NCI-H2227 (cell line): ENCODE measurements around the gene HCN2.
"Not testable (repeated sequence)": the region's sequence is repeated elsewhere in the genome, so short reads cannot be mapped to it uniquely, and the experiment has no call there.

ENCODE experiments used
- DNase-seq: peaks from one replicate; lab custom pipeline; 2025; ENCODE audit not compliant: unreplicated experiment; lab: John Stamatoyannopoulos, UW

HCN2 gene

GRCh38 chr19:602391-603301 is 13.0 kb downstream of the HCN2 start:
- DNase-seq = no peak

- not testable (repeated sequence) for DNase-seq
These were observed 13.6 kb downstream of the HCN2 start for GRCh38 chr19:603302-603639.

DNA sequence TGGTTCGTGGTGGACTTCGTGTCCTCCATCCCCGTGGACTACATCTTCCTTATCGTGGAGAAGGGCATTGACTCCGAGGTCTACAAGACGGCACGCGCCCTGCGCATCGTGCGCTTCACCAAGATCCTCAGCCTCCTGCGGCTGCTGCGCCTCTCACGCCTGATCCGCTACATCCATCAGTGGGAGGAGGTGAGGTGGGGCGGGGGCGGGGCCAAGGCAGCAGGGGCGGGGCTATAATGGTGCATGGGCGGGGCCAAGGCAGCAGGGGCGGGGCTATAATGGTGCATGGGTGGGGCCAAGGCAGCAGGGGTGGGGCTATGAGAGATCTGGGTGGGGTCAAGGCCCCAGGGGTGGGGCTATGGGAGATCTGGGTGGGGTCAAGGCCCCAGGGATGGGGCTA is 14.1 kb downstream of the HCN2 start:
- DNase-seq = not testable (repeated sequence)

GRCh38 chr19:604355-604754 is 14.7 kb downstream of the HCN2 start:
- DNase-seq = no peak

DNA sequence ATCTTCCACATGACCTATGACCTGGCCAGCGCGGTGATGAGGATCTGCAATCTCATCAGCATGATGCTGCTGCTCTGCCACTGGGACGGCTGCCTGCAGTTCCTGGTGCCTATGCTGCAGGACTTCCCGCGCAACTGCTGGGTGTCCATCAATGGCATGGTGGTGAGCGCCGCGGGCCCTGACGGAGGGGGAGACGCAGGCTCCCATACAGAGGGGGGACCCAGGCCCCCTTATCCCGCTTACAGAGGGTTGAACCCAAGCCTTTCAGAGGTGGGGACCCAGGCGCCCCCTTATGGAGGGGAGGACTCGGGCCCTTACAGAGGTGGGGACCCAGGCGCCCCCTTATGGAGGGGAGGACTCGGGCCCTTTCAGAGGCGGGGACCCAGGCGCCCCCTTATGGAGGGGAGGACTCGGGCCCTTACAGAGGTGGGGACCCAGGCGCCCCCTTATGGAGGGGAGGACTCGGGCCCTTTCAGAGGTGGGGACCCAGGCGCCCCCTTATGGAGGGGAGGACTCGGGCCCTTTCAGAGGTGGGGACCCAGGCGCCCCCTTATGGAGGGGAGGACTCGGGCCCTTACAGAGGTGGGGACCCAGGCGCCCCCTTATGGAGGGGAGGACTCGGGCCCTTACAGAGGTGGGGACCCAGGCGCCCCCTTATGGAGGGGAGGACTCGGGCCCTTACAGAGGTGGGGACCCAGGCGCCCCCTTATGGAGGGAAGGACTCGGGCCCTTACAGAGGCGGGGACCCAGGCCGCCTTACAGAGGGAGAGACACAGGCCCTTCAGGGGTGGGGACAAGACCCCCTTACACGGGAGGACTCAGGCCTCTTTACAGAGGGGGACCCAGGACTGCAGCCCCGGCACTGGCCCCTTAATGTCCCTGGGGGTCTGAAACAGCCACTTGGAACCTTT is 15.6 kb downstream of the HCN2 start:
- not testable (repeated sequence) for DNase-seq

- DNase-seq = no peak
These were observed 17.8 kb downstream of the HCN2 start for GRCh38 chr19:607301-608154.

DNA sequence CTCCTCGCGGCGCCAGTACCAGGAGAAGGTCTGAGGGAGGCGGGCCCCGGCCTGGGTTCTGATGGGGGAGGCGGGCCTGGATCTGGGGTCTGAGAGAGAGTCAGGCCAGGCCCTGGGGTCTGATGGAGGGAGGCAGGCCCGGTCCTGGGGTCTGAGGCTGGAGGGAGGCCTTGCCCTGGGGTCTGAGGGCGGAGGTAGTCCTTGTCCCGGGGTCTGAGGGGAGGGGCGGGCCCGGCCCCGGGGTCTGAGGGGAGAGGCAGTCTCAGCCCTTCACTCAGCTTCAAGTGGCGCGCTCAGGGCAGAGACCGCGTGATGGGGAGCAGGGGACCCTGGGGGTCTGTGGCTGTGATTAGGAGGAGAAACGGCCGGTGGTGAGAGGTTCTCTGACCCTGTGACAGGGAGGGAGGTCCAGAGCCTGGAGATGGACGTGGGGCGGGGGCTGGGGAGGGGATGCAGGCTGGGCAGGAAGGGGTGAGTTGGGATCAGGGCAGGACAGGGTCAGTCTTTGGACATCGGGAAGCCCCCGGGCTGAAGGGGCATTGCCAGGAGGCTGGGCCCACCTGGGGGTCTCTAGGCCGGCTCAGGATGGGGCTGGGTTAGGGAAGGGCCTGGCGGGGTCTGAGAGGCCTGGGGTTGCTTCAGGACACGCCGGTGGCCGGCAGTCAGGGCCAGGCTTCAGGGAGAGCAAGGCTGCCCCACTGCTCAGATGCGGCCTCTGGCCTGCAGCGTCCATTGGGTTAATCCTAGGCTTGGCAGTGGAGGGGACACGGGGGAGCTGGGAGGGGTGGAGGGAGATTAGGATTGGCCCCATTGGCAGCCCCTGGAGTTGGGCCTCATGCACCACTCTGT is 18.7 kb downstream of the HCN2 start:
- DNase-seq = no peak

- no peak for DNase-seq
These were observed 19.3 kb downstream of the HCN2 start for GRCh38 chr19:609004-609346.

DNA sequence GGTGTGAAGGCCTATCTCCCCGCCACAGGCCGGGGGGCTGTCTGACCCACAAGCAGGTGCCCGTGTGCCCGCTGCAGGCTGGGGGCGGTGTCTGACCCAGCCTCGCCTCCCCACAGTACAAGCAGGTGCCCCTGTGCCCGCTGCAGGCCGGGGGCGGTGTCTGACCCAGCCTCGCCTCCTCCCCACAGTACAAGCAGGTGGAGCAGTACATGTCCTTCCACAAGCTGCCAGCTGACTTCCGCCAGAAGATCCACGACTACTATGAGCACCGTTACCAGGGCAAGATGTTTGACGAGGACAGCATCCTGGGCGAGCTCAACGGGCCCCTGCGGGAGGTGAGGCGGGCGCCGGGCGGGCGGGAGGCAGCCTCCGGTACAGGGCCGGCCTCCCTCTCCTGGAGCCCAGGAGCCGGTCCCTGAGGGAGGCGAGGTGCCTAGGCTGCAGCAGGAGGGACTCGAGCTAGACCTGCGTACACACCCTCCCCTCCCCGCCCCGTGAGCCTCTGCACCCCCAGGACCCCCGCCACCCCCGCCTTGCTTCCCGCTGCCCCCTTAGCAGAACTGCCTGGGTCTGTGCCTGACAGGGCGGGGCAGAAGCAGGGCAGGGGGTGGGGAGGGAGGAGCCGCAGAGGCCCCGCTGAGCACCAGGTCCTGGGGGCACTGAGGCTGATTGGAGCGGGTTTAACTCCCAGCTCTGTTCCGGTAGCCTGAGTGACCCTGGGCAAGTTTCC is 20.6 kb downstream of the HCN2 start:
- DNase-seq = no peak

DNA sequence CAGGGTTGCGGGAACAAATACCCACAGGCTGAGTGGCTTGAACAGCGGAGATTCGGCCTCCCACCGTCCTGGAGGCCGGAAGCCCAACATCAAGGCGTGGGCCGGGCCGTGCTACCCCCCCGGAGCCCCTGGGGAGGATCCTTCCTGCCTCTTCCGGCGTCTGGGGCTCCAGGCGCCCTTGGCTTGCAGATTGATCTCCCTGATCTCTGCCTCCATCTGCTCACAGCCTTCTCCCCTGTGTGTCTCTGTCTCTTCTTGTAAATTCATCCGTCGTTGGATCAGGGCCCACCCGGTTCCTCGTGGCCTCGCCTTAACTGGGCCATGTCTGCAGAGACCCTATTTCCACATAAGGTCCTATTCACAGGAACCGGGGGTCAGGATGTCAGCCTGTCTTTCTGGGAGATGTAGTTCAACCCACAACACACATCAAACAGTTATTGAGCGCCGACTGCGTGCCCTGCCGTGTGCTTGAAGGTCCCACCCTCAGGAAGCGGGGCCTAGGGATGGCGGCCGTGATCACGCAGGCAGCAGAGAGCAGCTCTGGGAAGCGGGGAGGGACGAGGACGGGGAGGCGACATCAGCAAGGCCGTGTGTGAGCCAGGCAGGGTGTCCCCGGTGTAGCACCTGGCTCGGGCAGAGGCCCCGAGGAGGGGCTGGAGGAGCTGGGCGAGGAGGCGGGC is 21.3 kb downstream of the HCN2 start:
- no peak for DNase-seq

- DNase-seq = no peak
These were observed 21.8 kb downstream of the HCN2 start for GRCh38 chr19:611481-611868.

DNA sequence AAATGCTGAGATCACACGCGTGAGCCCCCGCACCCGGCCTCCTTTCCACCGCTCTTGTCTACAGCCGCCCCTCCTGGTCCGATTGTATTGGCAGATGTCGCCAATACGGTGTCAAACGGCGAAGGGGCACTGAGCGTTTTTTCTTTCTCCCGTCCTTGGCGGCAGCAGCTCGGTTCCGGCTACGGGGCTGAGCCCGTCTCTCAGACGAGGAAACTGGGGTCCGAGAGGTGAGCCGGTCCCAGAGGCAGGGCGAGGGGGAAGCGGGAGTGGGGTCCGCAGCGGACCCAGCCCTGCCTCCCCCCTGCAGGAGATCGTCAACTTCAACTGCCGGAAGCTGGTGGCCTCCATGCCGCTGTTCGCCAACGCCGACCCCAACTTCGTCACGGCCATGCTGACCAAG is 23.3 kb downstream of the HCN2 start:
- DNase-seq = no peak

DNA sequence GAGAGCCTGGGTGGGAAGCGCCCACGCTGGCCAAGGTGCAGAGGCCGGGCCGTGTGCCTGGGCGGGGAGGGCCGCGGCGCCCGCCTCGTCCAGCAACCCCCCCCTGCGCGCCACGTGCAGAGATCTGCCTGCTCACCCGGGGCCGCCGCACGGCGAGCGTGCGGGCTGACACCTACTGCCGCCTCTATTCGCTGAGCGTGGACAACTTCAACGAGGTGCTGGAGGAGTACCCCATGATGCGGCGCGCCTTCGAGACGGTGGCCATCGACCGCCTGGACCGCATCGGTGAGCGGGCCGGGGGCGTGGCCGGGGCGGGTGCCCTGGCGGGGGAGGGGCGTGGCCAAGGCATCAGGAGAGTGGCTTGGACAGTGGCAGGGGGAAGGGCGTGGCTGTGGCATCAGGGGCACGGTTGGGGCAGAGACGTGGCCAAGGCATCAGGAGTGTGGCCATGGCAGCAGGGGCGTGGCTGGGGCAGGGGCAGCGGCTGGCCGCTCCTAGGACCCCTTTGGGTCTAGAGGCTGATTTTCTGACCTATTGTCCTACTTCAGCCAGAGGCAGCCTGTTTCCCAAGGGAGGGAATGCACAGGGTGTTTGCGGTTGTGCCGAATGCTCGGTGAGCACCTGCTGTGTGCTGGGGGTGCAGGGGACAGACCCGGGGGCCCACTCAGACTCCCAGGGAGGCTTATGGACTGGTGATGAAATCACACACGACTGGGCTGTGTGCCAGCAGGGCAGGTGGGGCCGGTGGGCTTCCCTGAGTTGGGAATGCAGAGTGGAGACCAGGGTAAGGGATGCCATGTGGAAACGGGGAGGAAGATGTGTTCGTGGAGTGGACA is 24.3 kb downstream of the HCN2 start:
- DNase-seq = no peak

DNA sequence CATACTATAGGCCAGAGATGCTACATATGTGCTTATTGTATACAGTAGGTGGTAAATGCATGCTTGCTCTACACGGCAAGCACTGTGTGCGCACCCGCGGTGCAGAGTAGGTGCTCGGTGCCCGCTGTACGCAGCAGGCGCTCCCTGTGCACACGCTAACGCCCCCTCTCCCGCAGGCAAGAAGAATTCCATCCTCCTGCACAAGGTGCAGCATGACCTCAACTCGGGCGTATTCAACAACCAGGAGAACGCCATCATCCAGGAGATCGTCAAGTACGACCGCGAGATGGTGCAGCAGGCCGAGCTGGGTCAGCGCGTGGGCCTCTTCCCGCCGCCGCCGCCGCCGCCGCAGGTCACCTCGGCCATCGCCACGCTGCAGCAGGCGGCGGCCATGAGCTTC is 25.9 kb downstream of the HCN2 start:
- no peak for DNase-seq

DNA sequence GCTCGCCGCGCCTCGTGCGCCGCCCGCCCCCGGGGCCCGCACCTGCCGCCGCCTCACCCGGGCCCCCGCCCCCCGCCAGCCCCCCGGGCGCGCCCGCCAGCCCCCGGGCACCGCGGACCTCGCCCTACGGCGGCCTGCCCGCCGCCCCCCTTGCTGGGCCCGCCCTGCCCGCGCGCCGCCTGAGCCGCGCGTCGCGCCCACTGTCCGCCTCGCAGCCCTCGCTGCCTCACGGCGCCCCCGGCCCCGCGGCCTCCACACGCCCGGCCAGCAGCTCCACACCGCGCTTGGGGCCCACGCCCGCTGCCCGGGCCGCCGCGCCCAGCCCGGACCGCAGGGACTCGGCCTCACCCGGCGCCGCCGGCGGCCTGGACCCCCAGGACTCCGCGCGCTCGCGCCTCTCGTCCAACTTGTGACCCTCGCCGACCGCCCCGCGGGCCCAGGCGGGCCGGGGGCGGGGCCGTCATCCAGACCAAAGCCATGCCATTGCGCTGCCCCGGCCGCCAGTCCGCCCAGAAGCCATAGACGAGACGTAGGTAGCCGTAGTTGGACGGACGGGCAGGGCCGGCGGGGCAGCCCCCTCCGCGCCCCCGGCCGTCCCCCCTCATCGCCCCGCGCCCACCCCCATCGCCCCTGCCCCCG is 26.5 kb downstream of the HCN2 start:
- DNase-seq = no peak

GRCh38 chr19:616747-617526 is 27.3 kb downstream of the HCN2 start:
- no peak for DNase-seq
